ENCODE results near the gene C1QTNF6. TPM values are rescaled to one million over a fixed set of nuclear protein-coding genes. Genes with fewer than 3 reads are reported as not detected.

Gene C1QTNF6
- total RNA-seq, 1 experiment from 2014 or later = 6.3 TPM

GRCh38 chr22:37144180-37144554 is 43.9 kb downstream of the C1QTNF6 start:
- Histone ChIP-seq H3K4me3 (ENCODE audit: low read depth, low read length, poor library complexity, severe bottlenecking) (no peak overlapping the region), H3K9me3 (ENCODE audit: low read depth, low read length, poor library complexity, severe bottlenecking) (no peaks in the 10 kb centered on the region), H3K4me1 (ENCODE audit: insufficient read depth, low read length, poor library complexity, severe bottlenecking) (no peaks in the 10 kb centered on the region), H3K36me3 (ENCODE audit: insufficient read depth, low read length, poor library complexity, severe bottlenecking) (no peaks in the 10 kb centered on the region), H3K27ac (ENCODE audit: low read depth, low read length, poor library complexity, severe bottlenecking) (no peak overlapping the region), H3K27me3 (replicated peaks; ENCODE audit: insufficient read depth, low read depth, low read length, poor library complexity) (no peaks in the 10 kb centered on the region)
- POLR2A ChIA-PET (ENCODE audit: low non-redundant PET) = no interaction called here
- TF ChIP-seq EZH2 (IDR thresholded peaks at IDR 0.05; ENCODE audit: borderline replicate concordance, low read depth, low read length, poor library complexity, severe bottlenecking) = no peak
- TF ChIP-seq CTCF (conservative IDR thresholded peaks at IDR 0.05; ENCODE audit: low read depth, low read length) = no peak
- no peak for DNase-seq (ENCODE audit: low spot score)
- intact Hi-C loops (cut with micrococcal nuclease; ENCODE audit: unreplicated experiment) = no loop called here
- CTCF ChIA-PET = no interaction called here
- BruUV-seq (replicated peaks) = no TSS peak

- H3K27ac ChIP-seq (ENCODE audit: low read depth, low read length, poor library complexity, severe bottlenecking) = no peak overlapping the region
- CTCF ChIA-PET = no interaction called here
- H3K9me3 ChIP-seq (ENCODE audit: low read depth, low read length, poor library complexity, severe bottlenecking) = no peaks in the 10 kb centered on the region
- TF ChIP-seq CTCF (conservative IDR thresholded peaks at IDR 0.05; ENCODE audit: low read depth, low read length) (no peak), EZH2 (IDR thresholded peaks at IDR 0.05; ENCODE audit: borderline replicate concordance, low read depth, low read length, poor library complexity, severe bottlenecking) (no peak)
- no peak for DNase-seq (ENCODE audit: low spot score)
- POLR2A ChIA-PET (ENCODE audit: low non-redundant PET) = no interaction called here
- H3K4me1 ChIP-seq (ENCODE audit: insufficient read depth, low read length, poor library complexity, severe bottlenecking) = no peaks in the 10 kb centered on the region
- no peaks in the 10 kb centered on the region for H3K36me3 ChIP-seq (ENCODE audit: insufficient read depth, low read length, poor library complexity, severe bottlenecking)
- intact Hi-C loops (cut with micrococcal nuclease; ENCODE audit: unreplicated experiment) = no loop called here
- no peaks in the 10 kb centered on the region for H3K27me3 ChIP-seq (replicated peaks; ENCODE audit: insufficient read depth, low read depth, low read length, poor library complexity)
- no peak overlapping the region for H3K4me3 ChIP-seq (ENCODE audit: low read depth, low read length, poor library complexity, severe bottlenecking)
- no TSS peak for BruUV-seq (replicated peaks)
Observed at GRCh38 chr22:37141971-37142370, 46.1 kb downstream of the C1QTNF6 start.

GRCh38 chr22:37141476-37141875 is 46.6 kb downstream of the C1QTNF6 start:
- TF ChIP-seq CTCF (conservative IDR thresholded peaks at IDR 0.05; ENCODE audit: low read depth, low read length) (no peak), EZH2 (IDR thresholded peaks at IDR 0.05; ENCODE audit: borderline replicate concordance, low read depth, low read length, poor library complexity, severe bottlenecking) (no peak)
- no peak for DNase-seq (ENCODE audit: low spot score)
- Histone ChIP-seq H3K4me3 (ENCODE audit: low read depth, low read length, poor library complexity, severe bottlenecking) (no peak overlapping the region), H3K9me3 (ENCODE audit: low read depth, low read length, poor library complexity, severe bottlenecking) (no peaks in the 10 kb centered on the region), H3K36me3 (ENCODE audit: insufficient read depth, low read length, poor library complexity, severe bottlenecking) (no peaks in the 10 kb centered on the region), H3K27ac (ENCODE audit: low read depth, low read length, poor library complexity, severe bottlenecking) (no peak overlapping the region), H3K4me1 (ENCODE audit: insufficient read depth, low read length, poor library complexity, severe bottlenecking) (no peaks in the 10 kb centered on the region), H3K27me3 (replicated peaks; ENCODE audit: insufficient read depth, low read depth, low read length, poor library complexity) (no peaks in the 10 kb centered on the region)
- BruUV-seq (replicated peaks) = no TSS peak
- intact Hi-C loops (cut with micrococcal nuclease; ENCODE audit: unreplicated experiment) = no loop called here
- ChIA-PET POLR2A (ENCODE audit: low non-redundant PET) (no interaction called here), CTCF (no interaction called here)

Measured in A673 (cell line).